Medulla oblongata (tissue), 1 donor: ENCODE measurements around the gene EML1.
"Not testable (repeated sequence)": the region's sequence is repeated elsewhere in the genome, so short reads cannot be mapped to it uniquely, and the experiment has no call there.

Experiments used
- DNase-seq: peaks from one replicate; pipeline ENCODE4 v3.0.0-alpha.2; 2015; ENCODE audit errors: extremely low spot score

Gene EML1

GRCh38 chr14:99937475-99938244 lies 144.4 kb downstream of the EML1 start:
- DNase-seq: no peak

- no peak for DNase-seq
Observed at GRCh38 chr14:99938376-99938775, 145.2 kb downstream of the EML1 start.

- DNase-seq: no peak
Observed at GRCh38 chr14:99938896-99939295, 145.7 kb downstream of the EML1 start.

GRCh38 chr14:99939421-99939820 lies 146.2 kb downstream of the EML1 start:
- DNase-seq: no peak

GRCh38 chr14:99940064-99940463 lies 146.9 kb downstream of the EML1 start:
- no peak for DNase-seq

- no peak for DNase-seq
Observed at GRCh38 chr14:99941211-99941610, 148.0 kb downstream of the EML1 start.

- no peak for DNase-seq
Observed at GRCh38 chr14:99943620-99944019, 150.4 kb downstream of the EML1 start.

GRCh38 chr14:99944241-99944651 lies 151.0 kb downstream of the EML1 start:
- DNase-seq: no peak

GRCh38 chr14:99945732-99946651 lies 152.8 kb downstream of the EML1 start:
- no peak for DNase-seq

- DNase-seq: peak; percentile 30
Observed at GRCh38 chr14:99946652-99947489, 153.7 kb downstream of the EML1 start.

GRCh38 chr14:99947695-99948094 lies 154.5 kb downstream of the EML1 start:
- no peak for DNase-seq

GRCh38 chr14:99949011-99949732 lies 156.0 kb downstream of the EML1 start:
- DNase-seq: not testable (repeated sequence)

- no peak for DNase-seq
Observed at GRCh38 chr14:99950181-99950580, 157.0 kb downstream of the EML1 start.

GRCh38 chr14:99951085-99951484 lies 157.9 kb downstream of the EML1 start:
- no peak for DNase-seq

GRCh38 chr14:99952039-99952438 lies 158.8 kb downstream of the EML1 start:
- DNase-seq: no peak

GRCh38 chr14:99952453-99952852 lies 159.2 kb downstream of the EML1 start:
- no peak for DNase-seq

- no peak for DNase-seq
Observed at GRCh38 chr14:99955826-99956455, 162.7 kb downstream of the EML1 start.

GRCh38 chr14:99958380-99958779 lies 165.2 kb downstream of the EML1 start:
- no peak for DNase-seq

- DNase-seq: no peak
Observed at GRCh38 chr14:99961826-99962518, 168.8 kb downstream of the EML1 start.

GRCh38 chr14:99964979-99965378 lies 171.8 kb downstream of the EML1 start:
- no peak for DNase-seq
